Gastrocnemius medialis (tissue), 4 donors: Measurements from ENCODE around the gene IRF6. TPM values are rescaled to one million over a fixed set of nuclear protein-coding genes. Genes with fewer than 3 reads are reported as not detected.
A peak's percentile ranks its signal among the peaks of the same experiment; 100 is the strongest.

ENCODE experiments used
- ATAC-seq, 2 donors: fragments of 150-250 bp; one replicate each; pipeline ENCODE4 v1.9.1; 2016
- DNase-seq, 2 donors: peaks; one replicate each; pipeline ENCODE4 v3.0.0-alpha.2; 2019
- H3K27ac ChIP-seq, 4 donors: fragments of 200-600 bp; sonication (generic); 1 replicate in 1 of 4; 2 replicates in 3 of 4; pipeline ENCODE4 v1.5.1; 2016 to 2018; ENCODE audit warnings: mild to moderate bottlenecking in 2 of 4, moderate library complexity in 1 of 4
- H3K27me3 ChIP-seq, 3 donors: fragments of 200-600 bp; sonication (generic) in 2 of 3; 1 replicate in 1 of 3; 2 replicates in 2 of 3; pipeline versions ENCODE4 v1.5.1 to v1.6.0; 2016 to 2019; ENCODE audit warnings: mild to moderate bottlenecking in 1 of 3, moderate library complexity in 1 of 3
- H3K36me3 ChIP-seq, 2 donors: fragments of 200-600 bp; sonication (generic) in 1 of 2; one replicate each; pipeline ENCODE4 v1.5.1; 2017 to 2018
- H3K4me1 ChIP-seq, 2 donors: fragments of 200-600 bp; sonication (generic) in 1 of 2; one replicate each; pipeline ENCODE4 v1.5.1; 2016 to 2017; ENCODE audit warnings: mild to moderate bottlenecking in 2 of 2
- H3K4me3 ChIP-seq, 4 donors: fragments of 200-600 bp; sonication (generic) in 3 of 4; 1 replicate in 1 of 4; 2 replicates in 3 of 4; pipeline ENCODE4 v1.5.1; 2016 to 2019; ENCODE audit warnings: mild to moderate bottlenecking in 2 of 4
- H3K9me3 ChIP-seq, 3 donors: fragments of 200-600 bp; sonication (generic) in 2 of 3; 1 replicate in 1 of 3; 2 replicates in 2 of 3; pipeline ENCODE4 v1.5.1; 2016 to 2019
- CTCF ChIP-seq, 5 experiments: fragments of 450-650 bp in 3 of 5; fragments of 200-600 bp in 2 of 5; sonication (generic) in 2 of 5; IDR thresholded peaks in 4 of 5; conservative IDR thresholded peaks in 1 of 5; 1 replicate in 4 of 5; 2 replicates in 1 of 5; pipeline ENCODE4 v1.5.1; 2016 to 2019; ENCODE audit warnings: antibody characterized with exemption in 5 of 5, mild to moderate bottlenecking in 3 of 5, moderate library complexity in 3 of 5
- POLR2A ChIP-seq, 2 donors: fragments of 450-650 bp; IDR thresholded peaks; one replicate each; pipeline ENCODE4 v1.6.1; 2017; ENCODE audit warnings: antibody characterized with exemption in 2 of 2, mild to moderate bottlenecking in 2 of 2, moderate library complexity in 2 of 2
- in situ Hi-C, 4 donors: fragments of 200-750 bp; cut with MboI; loops; one replicate each; pipeline versions ENCODE4 v1.15.0 to v1.8.0; 2017; ENCODE audit warnings: low sequenced_read_pairs in 4 of 4
- intact Hi-C: fragments of 100-400 bp; cut with DNase I; formaldehyde crosslinking; loops from one replicate; pipeline ENCODE4 v1.15.1; 2023; ENCODE audit warnings: low total_unique reads
- total RNA-seq, 4 donors: library from RNA; depleted of rRNA; stranded (reverse); fragments of >200 nt; gene quantifications; one replicate each; pipeline versions ENCODE4 v1.1.0 to v1.2.3, GENCODE V29; 2016

Gene IRF6
- total RNA-seq, 4 donors from 2014 or later: 0.31 to 1.7 (median 0.49) TPM

GRCh38 chr1:209743145-209743482 lies 62.8 kb downstream of the IRF6 start:
- H3K9me3 ChIP-seq: no peaks in the 10 kb centered on the region
- DNase-seq (peak in 1 of 2 donors; percentile 45), ATAC-seq (peak in 1 of 2 donors; percentile 10)
- no peak for TF ChIP-seq POLR2A (IDR thresholded peaks at IDR 0.05)
- no peak for TF ChIP-seq CTCF (IDR thresholded peaks at IDR 0.05 in 4 of 5, conservative IDR thresholded peaks at IDR 0.05 in 1 of 5)
- H3K36me3 ChIP-seq: no peaks in the 10 kb centered on the region
- H3K4me3 ChIP-seq: no peak overlapping the region
- no peaks in the 10 kb centered on the region for H3K4me1 ChIP-seq
- in situ Hi-C loops: no loop called here
- no peaks in the 10 kb centered on the region for H3K27me3 ChIP-seq
- intact Hi-C loops: no loop called here
- no peak overlapping the region for H3K27ac ChIP-seq

- no peak overlapping the region for H3K4me3 ChIP-seq
- in situ Hi-C loops (no loop called here), intact Hi-C loops (no loop called here)
- H3K27me3 ChIP-seq: no peaks in the 10 kb centered on the region
- ATAC-seq: peak; percentile 53 to 59
- no peaks in the 10 kb centered on the region for H3K4me1 ChIP-seq
- TF ChIP-seq CTCF (IDR thresholded peaks at IDR 0.05 in 4 of 5, conservative IDR thresholded peaks at IDR 0.05 in 1 of 5): no peak
- no peak for TF ChIP-seq POLR2A (IDR thresholded peaks at IDR 0.05)
- DNase-seq: no peak
- no peaks in the 10 kb centered on the region for H3K36me3 ChIP-seq
- H3K27ac ChIP-seq: peak overlapping the region in 1 of 4 donors; percentile 41
- H3K9me3 ChIP-seq: no peaks in the 10 kb centered on the region
Measured at GRCh38 chr1:209742409-209743144, 63.4 kb downstream of the IRF6 start.

DNA sequence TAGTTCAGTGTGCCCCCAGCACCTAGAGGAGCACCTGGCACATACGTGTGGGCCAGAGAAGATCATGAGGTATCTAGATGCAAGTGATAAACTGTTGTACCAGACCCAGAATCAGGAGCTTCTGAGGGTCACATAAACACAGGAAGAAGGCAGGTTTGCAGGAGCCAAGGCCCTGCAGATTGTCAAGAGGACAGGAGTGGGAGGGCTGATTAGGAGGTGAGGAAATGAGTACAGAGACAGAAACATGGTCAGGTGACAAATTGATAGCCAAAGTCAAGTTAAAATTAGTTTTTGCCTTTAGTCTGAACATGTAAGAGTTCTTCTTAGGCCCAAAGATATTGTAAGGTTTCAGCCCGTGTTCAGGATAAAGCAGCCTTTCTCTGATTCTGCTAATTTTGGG lies 64.1 kb downstream of the IRF6 start:
- in situ Hi-C loops: no loop called here
- TF ChIP-seq CTCF (IDR thresholded peaks at IDR 0.05 in 4 of 5, conservative IDR thresholded peaks at IDR 0.05 in 1 of 5): no peak
- TF ChIP-seq POLR2A (IDR thresholded peaks at IDR 0.05): no peak
- no peak for ATAC-seq
- Histone ChIP-seq H3K27me3 (no peaks in the 10 kb centered on the region), H3K27ac (peak overlapping the region in 1 of 4 donors; percentile 41), H3K9me3 (no peaks in the 10 kb centered on the region), H3K4me3 (no peak overlapping the region), H3K4me1 (no peaks in the 10 kb centered on the region), H3K36me3 (no peaks in the 10 kb centered on the region)
- intact Hi-C loops: no loop called here
- DNase-seq: no peak

DNA sequence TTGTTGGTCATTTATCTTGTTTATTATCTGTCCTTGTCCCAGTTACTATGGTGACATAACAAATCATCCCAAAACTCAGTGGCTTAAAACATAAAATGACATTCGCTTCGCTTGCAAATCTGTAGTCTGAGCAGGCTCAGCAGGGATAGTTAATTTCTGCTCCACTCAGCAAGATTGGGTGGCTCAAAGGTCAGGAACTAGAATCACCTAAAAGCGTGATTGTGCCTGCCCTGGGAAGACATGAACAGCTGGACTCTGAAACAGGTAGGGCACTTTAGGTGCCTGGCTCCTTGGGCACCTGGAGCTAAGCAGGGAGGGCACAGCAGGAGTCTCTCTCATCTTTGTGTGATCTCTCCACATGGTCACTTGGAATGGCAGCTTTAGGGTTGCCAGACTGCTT lies 64.7 kb downstream of the IRF6 start:
- in situ Hi-C loops: no loop called here
- Histone ChIP-seq H3K9me3 (no peaks in the 10 kb centered on the region), H3K36me3 (no peaks in the 10 kb centered on the region), H3K27ac (no peak overlapping the region), H3K4me3 (no peak overlapping the region), H3K4me1 (no peaks in the 10 kb centered on the region), H3K27me3 (no peaks in the 10 kb centered on the region)
- ATAC-seq (no peak), DNase-seq (no peak)
- intact Hi-C loops: no loop called here
- TF ChIP-seq POLR2A (IDR thresholded peaks at IDR 0.05) (no peak), CTCF (IDR thresholded peaks at IDR 0.05 in 4 of 5, conservative IDR thresholded peaks at IDR 0.05 in 1 of 5) (no peak)

DNA sequence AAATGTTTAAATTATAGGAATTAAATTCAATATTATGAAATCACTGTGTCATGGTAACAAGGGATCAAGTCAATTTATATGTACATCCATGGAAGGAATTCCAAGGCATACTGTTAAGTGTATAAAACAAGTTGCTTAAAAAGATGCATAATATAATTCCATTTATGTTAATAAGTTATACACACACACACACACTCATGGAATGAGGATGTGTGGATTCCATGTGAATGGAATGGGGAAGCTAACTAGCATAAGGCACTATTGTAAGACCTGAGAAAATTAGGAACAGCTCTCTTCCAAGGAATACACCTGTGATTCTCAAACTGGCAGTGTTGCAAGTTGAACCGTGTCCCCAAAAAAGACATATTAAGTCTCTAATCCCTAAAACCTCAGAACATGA lies 67.7 kb downstream of the IRF6 start:
- intact Hi-C loops: no loop called here
- DNase-seq: no peak
- no peak overlapping the region for H3K4me3 ChIP-seq
- no peaks in the 10 kb centered on the region for H3K36me3 ChIP-seq
- H3K27me3 ChIP-seq: no peaks in the 10 kb centered on the region
- no peaks in the 10 kb centered on the region for H3K9me3 ChIP-seq
- no peaks in the 10 kb centered on the region for H3K4me1 ChIP-seq
- H3K27ac ChIP-seq: no peak overlapping the region
- TF ChIP-seq CTCF (IDR thresholded peaks at IDR 0.05 in 4 of 5, conservative IDR thresholded peaks at IDR 0.05 in 1 of 5) (no peak), POLR2A (IDR thresholded peaks at IDR 0.05) (no peak)
- no peak for ATAC-seq
- in situ Hi-C loops: no loop called here
